Dermis microvascular lymphatic vessel endothelial cell (primary cell): ENCODE measurements around the gene ZNF784. TPM values are rescaled to one million over a fixed set of nuclear protein-coding genes. Genes with fewer than 3 reads are reported as not detected.

Source experiments
- DNase-seq, 2 donors: peaks; one replicate each; pipeline versions ENCODE4 v3.0.0 to v3.0.0-alpha.2; 2010; ENCODE audit warnings: low read depth in 2 of 2
- total RNA-seq: library from RNA; depleted of rRNA; stranded (reverse); fragments of >200 nt; gene quantifications from 2 replicates; pipeline ENCODE4 v1.2.1, GENCODE V29; 2014

Gene ZNF784
- total RNA-seq, 1 donor from 2014 or later = 3.3 TPM

GRCh38 chr19:55620410-55621204, 3.8 kb downstream of the ZNF784 start:
- DNase-seq = no peak

DNA sequence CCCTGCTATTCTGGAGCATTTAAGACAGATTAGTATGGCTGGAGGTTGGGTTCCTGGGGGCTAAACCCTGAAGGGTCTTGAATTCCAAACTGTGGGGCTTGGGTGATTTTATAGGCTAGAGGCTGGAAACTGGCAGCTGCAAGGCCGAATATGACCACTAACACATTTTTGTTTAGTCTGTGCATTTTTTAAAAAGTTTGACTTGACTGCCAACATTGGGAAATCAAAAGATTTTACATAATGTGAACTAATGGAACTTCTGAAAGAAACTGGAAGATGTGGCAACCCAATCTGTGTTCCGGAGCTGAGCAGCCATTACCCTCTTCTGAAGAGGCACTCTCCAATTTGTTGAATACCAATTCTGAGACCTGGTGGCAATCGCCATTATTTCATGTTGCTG, 5.1 kb downstream of the ZNF784 start:
- DNase-seq = no peak

GRCh38 chr19:55618426-55618825, 5.9 kb downstream of the ZNF784 start:
- DNase-seq = no peak

- peak in 1 of 2 donors; percentile 52 for DNase-seq
These were observed 6.9 kb downstream of the ZNF784 start for GRCh38 chr19:55617426-55617825.

GRCh38 chr19:55616395-55616875, 7.9 kb downstream of the ZNF784 start:
- DNase-seq = no peak

DNA sequence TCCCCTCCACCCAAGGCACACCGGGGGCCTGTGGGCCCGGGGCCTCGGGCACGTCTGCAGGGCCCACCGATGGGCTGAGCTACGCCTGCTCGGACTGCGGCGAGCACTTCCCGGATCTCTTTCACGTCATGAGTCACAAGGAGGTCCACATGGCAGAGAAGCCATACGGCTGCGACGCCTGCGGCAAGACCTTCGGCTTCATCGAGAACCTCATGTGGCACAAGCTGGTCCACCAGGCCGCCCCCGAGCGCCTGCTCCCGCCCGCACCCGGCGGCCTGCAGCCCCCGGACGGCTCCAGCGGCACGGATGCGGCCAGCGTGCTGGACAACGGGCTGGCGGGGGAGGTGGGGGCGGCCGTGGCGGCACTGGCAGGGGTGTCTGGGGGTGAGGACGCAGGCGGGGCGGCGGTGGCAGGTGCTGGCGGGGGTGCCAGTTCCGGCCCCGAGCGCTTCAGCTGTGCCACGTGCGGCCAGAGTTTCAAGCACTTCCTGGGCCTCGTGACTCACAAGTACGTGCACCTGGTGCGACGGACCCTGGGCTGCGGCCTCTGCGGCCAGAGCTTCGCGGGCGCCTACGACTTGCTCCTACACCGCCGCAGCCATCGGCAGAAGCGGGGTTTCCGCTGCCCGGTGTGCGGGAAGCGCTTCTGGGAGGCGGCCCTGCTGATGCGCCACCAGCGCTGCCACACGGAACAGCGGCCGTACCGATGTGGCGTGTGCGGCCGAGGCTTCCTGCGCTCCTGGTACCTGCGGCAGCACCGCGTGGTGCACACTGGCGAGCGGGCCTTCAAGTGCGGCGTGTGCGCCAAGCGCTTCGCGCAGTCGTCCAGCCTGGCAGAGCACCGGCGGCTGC, 8.6 kb downstream of the ZNF784 start:
- DNase-seq = no peak

DNA sequence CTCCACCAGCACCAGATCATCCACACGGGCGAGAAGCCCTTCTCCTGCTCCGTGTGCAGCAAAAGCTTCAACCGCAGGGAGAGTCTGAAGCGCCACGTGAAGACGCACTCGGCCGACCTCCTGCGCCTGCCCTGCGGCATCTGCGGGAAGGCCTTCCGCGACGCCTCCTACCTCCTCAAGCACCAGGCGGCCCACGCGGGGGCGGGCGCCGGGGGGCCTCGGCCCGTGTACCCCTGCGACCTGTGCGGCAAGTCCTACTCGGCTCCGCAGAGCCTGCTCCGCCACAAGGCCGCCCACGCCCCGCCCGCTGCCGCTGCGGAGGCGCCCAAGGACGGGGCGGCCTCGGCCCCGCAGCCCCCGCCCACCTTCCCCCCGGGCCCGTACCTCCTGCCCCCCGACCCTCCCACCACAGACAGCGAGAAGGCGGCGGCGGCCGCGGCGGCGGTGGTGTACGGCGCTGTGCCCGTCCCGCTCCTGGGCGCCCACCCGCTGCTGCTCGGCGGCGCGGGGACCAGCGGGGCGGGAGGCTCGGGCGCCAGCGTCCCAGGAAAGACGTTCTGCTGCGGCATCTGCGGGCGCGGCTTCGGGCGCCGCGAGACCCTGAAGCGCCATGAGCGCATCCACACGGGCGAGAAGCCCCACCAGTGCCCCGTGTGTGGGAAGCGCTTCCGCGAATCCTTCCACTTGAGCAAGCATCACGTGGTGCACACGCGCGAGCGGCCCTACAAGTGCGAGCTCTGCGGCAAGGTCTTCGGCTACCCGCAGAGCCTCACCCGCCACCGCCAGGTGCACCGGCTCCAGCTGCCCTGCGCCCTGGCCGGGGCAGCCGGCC, 9.4 kb downstream of the ZNF784 start:
- no peak for DNase-seq

DNA sequence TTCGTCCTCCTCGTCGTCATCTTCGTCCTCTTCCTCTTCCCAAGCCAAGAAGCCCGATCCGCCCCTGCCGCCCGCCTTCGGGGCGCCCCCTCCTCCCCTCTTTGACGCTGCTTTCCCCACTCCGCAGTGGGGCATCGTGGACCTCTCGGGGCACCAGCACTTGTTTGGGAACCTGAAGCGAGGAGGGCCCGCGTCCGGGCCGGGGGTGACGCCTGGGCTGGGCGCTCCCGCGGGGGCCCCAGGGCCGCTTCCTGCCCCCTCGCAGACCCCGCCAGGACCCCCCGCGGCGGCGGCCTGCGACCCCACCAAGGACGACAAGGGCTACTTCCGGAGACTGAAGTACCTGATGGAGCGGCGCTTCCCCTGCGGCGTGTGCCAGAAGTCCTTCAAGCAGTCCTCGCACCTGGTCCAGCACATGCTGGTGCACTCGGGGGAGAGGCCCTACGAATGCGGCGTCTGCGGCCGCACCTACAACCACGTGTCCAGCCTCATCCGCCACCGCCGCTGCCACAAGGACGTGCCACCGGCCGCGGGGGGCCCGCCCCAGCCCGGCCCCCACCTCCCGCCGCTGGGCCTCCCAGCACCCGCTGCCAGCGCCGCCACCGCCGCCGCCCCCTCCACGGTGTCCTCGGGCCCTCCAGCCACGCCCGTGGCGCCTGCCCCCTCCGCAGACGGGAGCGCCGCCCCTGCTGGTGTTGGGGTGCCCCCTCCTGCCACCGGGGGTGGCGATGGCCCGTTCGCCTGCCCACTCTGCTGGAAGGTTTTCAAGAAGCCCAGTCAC, 10.2 kb downstream of the ZNF784 start:
- no peak for DNase-seq

- DNase-seq = no peak
These were observed 11.0 kb downstream of the ZNF784 start for GRCh38 chr19:55613396-55613795.

GRCh38 chr19:55611983-55612645, 12.3 kb downstream of the ZNF784 start:
- DNase-seq = no peak

DNA sequence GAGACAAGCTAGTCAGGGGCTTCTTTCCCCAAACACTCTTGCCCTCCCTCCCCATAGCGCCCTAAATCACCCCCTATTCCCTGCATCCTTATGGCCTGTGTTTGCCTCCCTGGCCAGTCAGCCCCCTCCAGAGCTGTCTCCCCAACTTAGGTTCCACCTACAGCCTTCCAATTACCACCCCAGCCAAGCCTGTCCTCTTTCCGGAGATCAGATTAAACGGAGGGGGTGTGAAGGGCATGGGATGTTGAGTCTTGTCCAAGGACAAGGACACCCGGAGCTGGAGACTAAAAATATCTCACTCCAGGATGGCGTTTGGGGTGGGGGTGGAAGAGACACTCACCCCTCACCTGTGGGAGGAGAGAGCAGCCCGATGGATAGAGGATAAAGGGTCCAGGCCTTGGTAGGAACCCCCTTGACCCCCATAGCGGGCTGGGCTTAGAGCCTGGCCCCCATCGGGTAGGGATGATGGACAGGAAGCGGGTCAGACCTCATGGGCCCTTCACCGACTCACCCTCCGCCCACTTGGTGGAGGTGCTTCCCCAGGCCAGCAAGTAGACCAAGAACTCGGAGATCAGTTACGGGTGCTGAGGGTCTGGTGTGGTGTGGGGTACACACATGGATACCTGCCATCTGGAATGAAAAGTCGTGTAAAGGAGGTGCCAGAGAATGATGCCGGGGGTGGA, 12.9 kb downstream of the ZNF784 start:
- no peak for DNase-seq

DNA sequence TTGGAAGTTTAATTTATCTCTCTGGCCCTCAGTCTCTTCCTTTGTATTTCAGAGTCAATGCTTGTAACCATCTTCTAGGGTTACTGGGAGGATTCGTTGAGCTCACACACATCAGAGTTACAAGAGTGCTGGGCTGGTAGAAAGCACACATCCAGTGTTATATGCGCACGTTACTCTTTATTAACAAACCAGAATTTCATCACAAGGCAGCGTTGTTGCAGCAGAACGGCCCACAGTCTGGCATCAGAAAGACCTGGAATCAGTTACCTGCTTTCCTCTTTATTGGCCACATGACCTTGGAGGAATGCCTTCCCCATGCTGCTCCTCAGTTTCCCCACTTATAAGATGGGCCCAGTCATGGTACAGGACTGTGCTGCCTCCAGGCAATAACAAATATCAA, 15.0 kb downstream of the ZNF784 start:
- no peak for DNase-seq

- no peak for DNase-seq
These were observed 17.5 kb downstream of the ZNF784 start for GRCh38 chr19:55606817-55607216.

- no peak for DNase-seq
These were observed 17.9 kb downstream of the ZNF784 start for GRCh38 chr19:55606471-55606787.

- DNase-seq = peak; percentile 55 to 88
These were observed 18.5 kb downstream of the ZNF784 start, which contains the start of gene ZNF865 for GRCh38 chr19:55605637-55606470. Gene ZNF865 (plus strand): TSS chr19:55605647. CDS start chr19:55613619, 7,972 bp downstream.

- peak; percentile 93 to 97 for DNase-seq
These were observed 19.1 kb downstream of the ZNF784 start for GRCh38 chr19:55605207-55605636.

DNA sequence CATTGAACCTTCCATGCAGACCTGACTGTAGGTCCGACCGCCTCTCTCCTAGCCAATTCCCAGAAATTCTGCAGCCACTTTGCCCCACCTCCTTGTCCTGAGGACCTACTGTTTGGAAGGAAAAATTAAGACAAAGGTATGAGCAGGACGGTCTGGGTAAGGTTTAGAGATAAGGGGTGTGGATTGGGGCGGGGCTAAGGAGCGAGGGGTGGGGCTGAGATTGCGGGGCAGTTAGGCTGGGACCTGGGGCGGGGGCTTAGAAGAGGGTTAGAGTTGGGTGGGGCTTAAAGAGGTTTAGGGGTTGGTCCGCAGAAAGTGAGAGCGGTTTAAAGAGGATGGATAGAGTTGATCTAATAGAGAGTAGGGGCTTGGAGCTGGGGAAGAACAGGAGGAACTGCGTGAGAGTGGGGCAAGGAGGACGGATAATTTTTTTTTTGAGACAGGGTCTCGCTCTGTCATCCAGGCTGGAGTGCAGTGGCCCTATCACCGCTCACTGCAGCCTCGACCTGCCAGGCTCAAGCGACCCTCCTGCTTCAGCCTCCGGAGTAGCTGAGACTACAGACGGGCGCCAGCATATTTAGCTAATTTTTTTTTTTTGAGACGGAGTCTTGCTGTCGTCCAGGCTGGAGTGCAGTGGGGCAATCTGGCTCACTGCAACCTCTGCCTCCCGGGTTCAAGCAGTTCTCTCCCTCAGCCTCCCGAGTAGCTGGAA, 20.6 kb downstream of the ZNF784 start:
- DNase-seq = no peak

- no peak for DNase-seq
These were observed 21.3 kb downstream of the ZNF784 start for GRCh38 chr19:55603115-55603514.
